NB4 (cell line): ENCODE measurements around the gene GFRA3.

Experiments used
- CTCF ChIP-seq: IDR thresholded peaks from one replicate; pipeline ENCODE4 v1.5.1; 2012; ENCODE audit warnings: low read depth, low read length
- MAX ChIP-seq: IDR thresholded peaks from 2 replicates; pipeline ENCODE4 v1.6.1; 2011; ENCODE audit warnings: low read depth, low read length
- MYC ChIP-seq: IDR thresholded peaks from 2 replicates; pipeline ENCODE4 v1.6.1; 2011; ENCODE audit warnings: low read depth, low read length
- POLR2A ChIP-seq: IDR thresholded peaks from 2 replicates; pipeline ENCODE4 v1.6.1; 2011; ENCODE audit warnings: mild to moderate bottlenecking; ENCODE audit not compliant: insufficient read length; ENCODE audit errors: extremely low read depth

- TF ChIP-seq CTCF (no peak), MYC (no peak), POLR2A (no peak), MAX (no peak)
These were observed 29.0 kb upstream of the GFRA3 start for GRCh38 chr5:138303372-138303771.
